CD1c-positive myeloid dendritic cell (primary cell): ENCODE measurements around the gene SPATA31C1.
"Not testable (repeated sequence)": the region's sequence is repeated elsewhere in the genome, so short reads cannot be mapped to it uniquely, and the experiment has no call there.

Experiments
- DNase-seq: peaks from one replicate; pipeline ENCODE4 v3.0.0-alpha.2; 2016; ENCODE audit errors: extremely low spot score

The SPATA31C1 gene

GRCh38 chr9:87938336-87938735 lies 20.6 kb downstream of the SPATA31C1 start:
- not testable (repeated sequence) for DNase-seq

- DNase-seq, result not testable (repeated sequence)
Observed at GRCh38 chr9:87939096-87939495, 21.3 kb downstream of the SPATA31C1 start.

GRCh38 chr9:87944096-87944495 lies 26.3 kb downstream of the SPATA31C1 start:
- DNase-seq, result no peak

- no peak for DNase-seq
Observed at GRCh38 chr9:87944682-87945081, 26.9 kb downstream of the SPATA31C1 start.

- DNase-seq, result no peak
Observed at GRCh38 chr9:87950296-87950695, 32.5 kb downstream of the SPATA31C1 start.

GRCh38 chr9:87950765-87951488 lies 33.2 kb downstream of the SPATA31C1 start:
- DNase-seq, result peak; percentile 62

- DNase-seq, result no peak
Observed at GRCh38 chr9:87954230-87954629, 36.5 kb downstream of the SPATA31C1 start.

GRCh38 chr9:87957839-87958238 lies 40.1 kb downstream of the SPATA31C1 start:
- DNase-seq, result no peak

- DNase-seq, result no peak
Observed at GRCh38 chr9:87958591-87958990, 40.8 kb downstream of the SPATA31C1 start.

- DNase-seq, result no peak
Observed at GRCh38 chr9:87959916-87960581, 42.3 kb downstream of the SPATA31C1 start.

- no peak for DNase-seq
Observed at GRCh38 chr9:87963770-87964169, 46.0 kb downstream of the SPATA31C1 start.

- no peak for DNase-seq
Observed at GRCh38 chr9:87964826-87965225, 47.1 kb downstream of the SPATA31C1 start.

GRCh38 chr9:87968155-87968554 lies 50.4 kb downstream of the SPATA31C1 start:
- no peak for DNase-seq

GRCh38 chr9:87970602-87971001 lies 52.8 kb downstream of the SPATA31C1 start:
- no peak for DNase-seq

- no peak for DNase-seq
Observed at GRCh38 chr9:87973122-87973521, 55.4 kb downstream of the SPATA31C1 start.
